Parathyroid adenoma (tissue), 2 donors: ENCODE results near the gene EPC2.

Source experiments
- H2AFZ ChIP-seq: fragments of 300-600 bp; sonication (generic); one replicate; pipeline ENCODE4 v1.7.0; 2017; ENCODE audit warnings: antibody characterized with exemption, mild to moderate bottlenecking
- H3K27ac ChIP-seq: fragments of 300-600 bp; sonication (generic); one replicate; pipeline ENCODE4 v1.7.0; 2017
- H3K27me3 ChIP-seq: fragments of 300-600 bp; sonication (generic); one replicate; pipeline ENCODE4 v1.7.0; 2017; ENCODE audit warnings: low read length; ENCODE audit not compliant: control insufficient read depth, insufficient read depth
- H3K36me3 ChIP-seq: fragments of 300-600 bp; sonication (generic); one replicate; pipeline ENCODE4 v1.7.0; 2017; ENCODE audit warnings: low read length; ENCODE audit not compliant: control insufficient read depth, insufficient read depth
- H3K4me1 ChIP-seq: fragments of 300-600 bp; sonication (generic); one replicate; pipeline ENCODE4 v1.7.0; 2017; ENCODE audit warnings: control low read depth
- H3K4me2 ChIP-seq: fragments of 300-600 bp; sonication (generic); one replicate; pipeline ENCODE4 v1.7.0; 2017; ENCODE audit warnings: low read length
- H3K4me3 ChIP-seq: fragments of 300-600 bp; sonication (generic); one replicate; pipeline ENCODE4 v1.7.0; 2017; ENCODE audit warnings: low read depth, low read length
- H3K79me2 ChIP-seq: fragments of 300-600 bp; sonication (generic); one replicate; pipeline ENCODE4 v1.7.0; 2017; ENCODE audit warnings: control low read depth
- H3K9ac ChIP-seq: fragments of 300-600 bp; sonication (generic); one replicate; pipeline ENCODE4 v1.7.0; 2017; ENCODE audit warnings: mild to moderate bottlenecking
- H3K9me3 ChIP-seq: fragments of 300-600 bp; sonication (generic); one replicate; pipeline ENCODE4 v1.7.0; 2017; ENCODE audit warnings: low read length; ENCODE audit not compliant: control insufficient read depth
- TF ChIP-seq, protein P1 (sequence below): fragments of 300-600 bp; sonication (generic); IDR thresholded peaks from one replicate; pipeline ENCODE4 v1.7.0; 2017; ENCODE audit warnings: antibody characterized with exemption, mild to moderate bottlenecking
- donor health status: primary hyperparathyroidism.

EPC2 gene

GRCh38 chr2:148730085-148730484 is 85.5 kb downstream of the EPC2 start:
- Histone ChIP-seq H3K9ac (no peak overlapping the region), H3K9me3 (no peaks in the 10 kb centered on the region), H3K79me2 (peaks cover 53% of the 10 kb centered on the region), H3K4me3 (no peak overlapping the region), H3K27ac (no peak overlapping the region), H3K4me2 (no peak overlapping the region), H3K36me3 (no peaks in the 10 kb centered on the region), H2AFZ (no peak overlapping the region), H3K27me3 (no peaks in the 10 kb centered on the region), H3K4me1 (no peaks in the 10 kb centered on the region)
- TF ChIP-seq, protein P1, sequence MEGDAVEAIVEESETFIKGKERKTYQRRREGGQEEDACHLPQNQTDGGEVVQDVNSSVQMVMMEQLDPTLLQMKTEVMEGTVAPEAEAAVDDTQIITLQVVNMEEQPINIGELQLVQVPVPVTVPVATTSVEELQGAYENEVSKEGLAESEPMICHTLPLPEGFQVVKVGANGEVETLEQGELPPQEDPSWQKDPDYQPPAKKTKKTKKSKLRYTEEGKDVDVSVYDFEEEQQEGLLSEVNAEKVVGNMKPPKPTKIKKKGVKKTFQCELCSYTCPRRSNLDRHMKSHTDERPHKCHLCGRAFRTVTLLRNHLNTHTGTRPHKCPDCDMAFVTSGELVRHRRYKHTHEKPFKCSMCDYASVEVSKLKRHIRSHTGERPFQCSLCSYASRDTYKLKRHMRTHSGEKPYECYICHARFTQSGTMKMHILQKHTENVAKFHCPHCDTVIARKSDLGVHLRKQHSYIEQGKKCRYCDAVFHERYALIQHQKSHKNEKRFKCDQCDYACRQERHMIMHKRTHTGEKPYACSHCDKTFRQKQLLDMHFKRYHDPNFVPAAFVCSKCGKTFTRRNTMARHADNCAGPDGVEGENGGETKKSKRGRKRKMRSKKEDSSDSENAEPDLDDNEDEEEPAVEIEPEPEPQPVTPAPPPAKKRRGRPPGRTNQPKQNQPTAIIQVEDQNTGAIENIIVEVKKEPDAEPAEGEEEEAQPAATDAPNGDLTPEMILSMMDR = no peak

GRCh38 chr2:148737742-148738141 is 93.2 kb downstream of the EPC2 start:
- H3K9me3 ChIP-seq = no peaks in the 10 kb centered on the region
- no peak overlapping the region for H3K4me2 ChIP-seq
- H3K79me2 ChIP-seq = peaks cover 12% of the 10 kb centered on the region
- H2AFZ ChIP-seq = no peak overlapping the region
- no peaks in the 10 kb centered on the region for H3K36me3 ChIP-seq
- no peaks in the 10 kb centered on the region for H3K4me1 ChIP-seq
- no peaks in the 10 kb centered on the region for H3K27me3 ChIP-seq
- H3K27ac ChIP-seq = no peak overlapping the region
- no peak overlapping the region for H3K9ac ChIP-seq
- TF ChIP-seq, protein P1 = no peak
- no peak overlapping the region for H3K4me3 ChIP-seq

- Histone ChIP-seq H3K27ac (no peak overlapping the region), H3K4me3 (no peak overlapping the region), H3K79me2 (peaks cover 4% of the 10 kb centered on the region), H3K4me2 (no peak overlapping the region), H3K4me1 (no peaks in the 10 kb centered on the region), H3K9me3 (no peaks in the 10 kb centered on the region), H3K36me3 (no peaks in the 10 kb centered on the region), H2AFZ (no peak overlapping the region), H3K27me3 (no peaks in the 10 kb centered on the region), H3K9ac (no peak overlapping the region)
- TF ChIP-seq, protein P1 = no peak
These were observed 95.0 kb downstream of the EPC2 start for GRCh38 chr2:148739454-148740105.

DNA sequence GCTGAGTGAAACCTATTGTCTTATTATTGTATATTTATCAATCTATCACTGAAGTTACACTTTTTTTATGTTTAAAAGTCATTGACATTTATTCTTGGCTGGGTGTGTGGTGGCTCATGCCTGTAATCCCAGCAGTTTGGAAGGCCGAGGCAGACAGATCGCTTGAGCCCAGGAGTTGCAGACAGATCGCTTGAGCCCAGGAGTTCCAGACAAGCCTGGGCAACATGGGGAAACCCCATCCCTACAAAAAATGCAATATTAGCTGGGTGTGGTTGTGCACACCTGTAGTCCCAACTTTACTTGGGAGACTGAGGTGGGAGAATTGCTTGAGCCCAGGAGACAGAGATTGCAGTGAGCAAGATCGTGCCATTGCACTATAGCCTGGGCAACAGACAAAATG is 97.8 kb downstream of the EPC2 start:
- no peak overlapping the region for H3K9ac ChIP-seq
- no peak overlapping the region for H2AFZ ChIP-seq
- H3K79me2 ChIP-seq = peaks cover 4% of the 10 kb centered on the region
- H3K4me1 ChIP-seq = peaks cover 5% of the 10 kb centered on the region
- H3K27me3 ChIP-seq = no peaks in the 10 kb centered on the region
- no peak overlapping the region for H3K4me3 ChIP-seq
- no peak overlapping the region for H3K4me2 ChIP-seq
- no peak overlapping the region for H3K27ac ChIP-seq
- H3K36me3 ChIP-seq = no peaks in the 10 kb centered on the region
- TF ChIP-seq, protein P1 = no peak
- H3K9me3 ChIP-seq = no peaks in the 10 kb centered on the region

DNA sequence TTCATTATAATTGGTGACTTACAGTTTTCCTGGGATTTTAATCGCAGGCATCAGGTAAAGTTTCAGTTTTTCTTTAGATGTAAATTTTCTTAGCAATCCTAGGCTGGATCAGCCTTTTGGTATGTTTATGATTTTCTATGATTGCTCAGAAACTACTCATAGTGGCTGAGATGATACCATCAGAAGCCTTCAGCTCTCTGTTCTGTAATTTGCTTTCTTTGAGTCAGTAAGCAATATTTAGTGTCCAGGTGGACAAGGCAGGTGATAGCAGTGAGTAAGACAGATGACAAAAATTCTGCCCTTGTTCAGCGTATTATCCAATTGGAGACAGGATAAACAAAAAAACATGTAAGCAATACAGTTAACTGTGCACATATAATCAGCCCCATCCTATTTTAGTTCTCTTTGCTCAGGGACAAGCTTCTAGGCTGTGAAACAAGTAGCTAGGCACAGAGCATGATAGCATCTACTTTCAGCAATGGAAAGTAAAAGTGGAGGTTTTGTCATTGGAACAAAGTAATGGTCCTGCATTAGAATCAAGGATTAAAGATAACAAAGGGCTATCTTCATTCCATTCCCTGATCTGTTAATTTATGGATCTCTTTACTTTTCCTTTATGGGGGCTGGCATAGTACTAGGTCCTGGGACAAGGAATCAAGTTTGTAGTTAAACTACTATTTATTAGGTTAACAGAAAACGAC is 100.8 kb downstream of the EPC2 start:
- TF ChIP-seq, protein P1 = no peak
- H3K4me2 ChIP-seq = no peak overlapping the region
- no peaks in the 10 kb centered on the region for H3K9me3 ChIP-seq
- H3K79me2 ChIP-seq = peaks cover 5% of the 10 kb centered on the region
- no peak overlapping the region for H3K9ac ChIP-seq
- H2AFZ ChIP-seq = no peak overlapping the region
- H3K4me3 ChIP-seq = no peak overlapping the region
- no peaks in the 10 kb centered on the region for H3K36me3 ChIP-seq
- H3K4me1 ChIP-seq = peaks cover 5% of the 10 kb centered on the region
- no peak overlapping the region for H3K27ac ChIP-seq
- no peaks in the 10 kb centered on the region for H3K27me3 ChIP-seq
